HG02870 (cell line): Measurements from ENCODE around the gene ILKAP.
"Not testable (repeated sequence)": the region's sequence is repeated elsewhere in the genome, so short reads cannot be mapped to it uniquely, and the experiment has no call there.

Experiments used
- ATAC-seq: cut with Tn5 transposase; IDR thresholded peaks from one replicate; pipeline ENCODE4 v1.9.1; 2021; ENCODE audit warnings: mild to moderate bottlenecking, moderate library complexity; ENCODE audit not compliant: unreplicated experiment

The ILKAP gene

DNA sequence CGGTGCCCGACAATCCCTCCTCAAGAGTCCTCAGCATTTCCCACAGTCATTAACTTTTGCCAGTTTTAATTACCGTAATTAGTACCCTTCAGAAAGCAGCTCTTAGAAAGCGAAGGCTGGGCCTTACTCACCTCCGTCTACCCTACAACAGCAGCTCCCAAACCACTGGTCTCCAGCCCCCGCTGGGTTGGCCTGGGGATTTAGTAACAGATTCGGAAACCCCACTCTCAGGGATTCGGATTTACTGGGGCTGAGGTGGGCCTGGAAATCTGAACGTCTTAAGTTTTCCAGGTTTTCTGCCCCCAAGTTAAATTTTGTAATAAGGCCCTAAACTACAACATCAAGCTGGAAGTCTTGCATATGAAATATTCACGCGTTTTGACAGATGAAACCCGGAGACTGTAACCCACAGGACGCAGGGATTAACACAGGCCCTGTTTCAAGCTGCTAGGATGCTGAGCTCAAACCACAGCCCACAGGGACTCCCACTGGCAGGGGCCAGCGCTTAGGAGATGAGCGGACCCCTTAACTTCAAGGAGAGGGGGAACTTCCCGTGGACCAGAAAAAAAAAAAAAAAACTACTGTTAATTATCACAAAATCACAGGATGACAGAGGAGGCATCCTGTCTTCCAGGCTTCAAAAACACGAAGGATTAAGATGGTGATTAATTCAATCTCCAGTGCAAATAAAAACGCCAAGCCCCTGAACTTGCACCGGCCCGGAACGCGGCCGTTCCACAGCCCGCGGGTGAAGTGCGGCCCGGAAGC, 985 bp downstream of the ILKAP start:
- ATAC-seq, result no peak

- no peak for ATAC-seq
Measured at GRCh38 chr2:238190445-238190844, 13.1 kb downstream of the ILKAP start.

GRCh38 chr2:238187618-238188548, 15.6 kb downstream of the ILKAP start:
- no peak for ATAC-seq

- no peak for ATAC-seq
Measured at GRCh38 chr2:238183821-238184220, 19.7 kb downstream of the ILKAP start.

DNA sequence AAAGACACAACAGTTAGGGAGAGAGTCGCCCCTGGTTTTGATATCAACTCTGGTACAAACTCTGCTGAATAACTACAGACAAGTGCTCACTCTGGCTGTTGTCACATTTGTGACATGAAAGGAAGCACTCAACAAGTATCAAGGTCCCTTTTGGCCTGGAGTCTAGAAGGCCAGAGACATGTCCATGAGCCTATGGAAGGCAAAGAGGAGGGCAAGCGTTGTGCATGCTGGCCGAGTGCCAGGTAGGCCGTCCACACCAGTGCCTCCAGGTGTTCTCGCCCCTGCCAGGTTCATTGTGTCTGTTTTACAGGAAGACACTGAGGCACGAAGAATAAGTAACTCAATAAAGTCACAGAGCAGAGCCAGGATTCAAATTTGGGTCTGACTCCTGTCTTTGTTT, 21.1 kb downstream of the ILKAP start:
- no peak for ATAC-seq

DNA sequence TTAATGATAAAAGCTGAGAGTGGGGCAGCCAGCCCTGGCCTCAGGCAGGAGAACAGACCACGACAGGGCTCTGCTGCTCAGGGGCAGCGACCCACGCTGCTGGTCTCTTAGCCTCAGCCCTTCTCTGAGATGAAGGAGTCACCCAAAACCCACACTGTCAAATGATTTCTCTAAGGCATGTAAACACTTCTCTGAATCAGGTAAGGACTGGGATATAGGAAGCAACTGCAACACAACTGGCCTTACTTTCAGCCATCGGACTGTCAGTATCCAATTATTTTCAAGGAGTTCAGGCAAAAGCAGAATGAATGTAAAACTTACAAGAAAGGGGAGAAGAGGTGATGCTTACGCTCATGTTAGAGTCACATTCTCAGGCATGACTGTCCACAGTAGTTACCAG, 22.9 kb downstream of the ILKAP start:
- ATAC-seq, result no peak

DNA sequence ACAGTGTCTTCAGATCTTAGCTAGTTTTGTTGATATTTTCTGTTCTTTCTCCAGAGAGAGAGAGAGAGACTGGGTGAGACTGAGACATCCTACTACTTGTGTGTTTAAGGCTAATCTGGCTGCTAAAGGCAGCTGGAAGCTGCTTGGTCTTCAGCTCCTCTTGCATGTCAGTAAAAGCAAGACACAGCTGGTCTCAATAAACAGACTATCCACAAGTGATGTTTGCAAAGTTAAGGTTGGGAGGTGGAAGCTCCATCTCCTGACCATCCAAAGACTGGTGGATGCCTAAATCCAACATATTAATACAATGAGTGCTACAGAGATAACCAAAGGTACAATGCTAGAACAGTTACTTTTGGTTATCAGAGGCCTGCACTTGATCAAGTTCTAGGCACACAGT, 26.9 kb downstream of the ILKAP start:
- ATAC-seq, result no peak

- ATAC-seq, result no peak
Measured at GRCh38 chr2:238174701-238175100, 28.8 kb downstream of the ILKAP start.

- no peak for ATAC-seq
Measured at GRCh38 chr2:238174291-238174690, 29.2 kb downstream of the ILKAP start.

- ATAC-seq, result no peak
Measured at GRCh38 chr2:238173692-238174091, 29.8 kb downstream of the ILKAP start.

DNA sequence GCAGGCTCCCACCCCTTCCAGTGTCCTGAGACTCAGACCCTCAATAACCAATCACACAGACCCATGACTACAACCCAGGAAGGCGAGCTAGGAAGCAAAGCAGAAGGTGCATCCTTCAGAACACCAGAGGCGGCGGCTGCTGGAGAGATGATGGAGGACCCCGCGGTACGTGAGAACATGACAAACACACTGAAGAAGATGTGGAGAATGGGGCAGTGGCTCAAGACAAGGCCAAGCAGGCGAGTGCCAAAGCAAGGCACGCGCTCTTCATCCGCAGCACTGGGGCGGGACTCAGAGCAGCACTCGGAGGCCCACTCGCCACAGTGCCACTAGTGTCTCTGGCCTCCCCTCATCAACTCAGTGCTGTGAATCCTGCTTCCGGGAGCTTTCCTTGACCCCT, 31.1 kb downstream of the ILKAP start:
- no peak for ATAC-seq

DNA sequence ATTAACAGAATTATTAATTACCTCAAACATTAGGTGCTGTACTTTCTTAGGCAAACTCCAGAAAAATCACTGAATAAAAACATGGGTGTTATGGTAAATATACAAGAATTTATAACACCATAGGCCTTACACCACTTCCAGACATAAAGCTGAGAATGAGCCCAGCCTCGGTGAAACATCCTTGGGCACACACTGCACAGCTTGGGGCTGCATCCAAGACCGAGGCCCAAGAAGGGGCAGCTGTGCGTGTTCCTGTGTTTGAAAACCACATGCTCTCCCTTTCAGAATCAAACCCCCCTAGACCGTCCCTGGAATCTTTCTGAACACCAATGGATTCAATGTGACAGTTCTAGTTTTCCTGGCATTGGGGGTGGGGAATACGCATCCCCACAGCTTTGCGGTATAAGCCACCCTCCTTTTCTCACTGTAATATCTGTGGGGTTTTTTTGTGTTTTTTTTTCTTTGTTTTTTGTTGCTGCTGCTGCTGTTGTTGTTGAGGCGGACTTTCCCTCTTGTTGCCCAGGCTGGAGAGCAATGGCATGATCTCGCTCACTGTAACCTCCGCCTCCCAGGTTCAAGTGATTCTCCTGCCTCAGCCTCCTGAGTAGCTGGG, 31.8 kb downstream of the ILKAP start:
- ATAC-seq, result no peak

GRCh38 chr2:238171072-238171431, 32.4 kb downstream of the ILKAP start:
- not testable (repeated sequence) for ATAC-seq

- no peak for ATAC-seq
Measured at GRCh38 chr2:238170386-238171071, 33.0 kb downstream of the ILKAP start.

- no peak for ATAC-seq
Measured at GRCh38 chr2:238169708-238170251, 33.7 kb downstream of the ILKAP start.

DNA sequence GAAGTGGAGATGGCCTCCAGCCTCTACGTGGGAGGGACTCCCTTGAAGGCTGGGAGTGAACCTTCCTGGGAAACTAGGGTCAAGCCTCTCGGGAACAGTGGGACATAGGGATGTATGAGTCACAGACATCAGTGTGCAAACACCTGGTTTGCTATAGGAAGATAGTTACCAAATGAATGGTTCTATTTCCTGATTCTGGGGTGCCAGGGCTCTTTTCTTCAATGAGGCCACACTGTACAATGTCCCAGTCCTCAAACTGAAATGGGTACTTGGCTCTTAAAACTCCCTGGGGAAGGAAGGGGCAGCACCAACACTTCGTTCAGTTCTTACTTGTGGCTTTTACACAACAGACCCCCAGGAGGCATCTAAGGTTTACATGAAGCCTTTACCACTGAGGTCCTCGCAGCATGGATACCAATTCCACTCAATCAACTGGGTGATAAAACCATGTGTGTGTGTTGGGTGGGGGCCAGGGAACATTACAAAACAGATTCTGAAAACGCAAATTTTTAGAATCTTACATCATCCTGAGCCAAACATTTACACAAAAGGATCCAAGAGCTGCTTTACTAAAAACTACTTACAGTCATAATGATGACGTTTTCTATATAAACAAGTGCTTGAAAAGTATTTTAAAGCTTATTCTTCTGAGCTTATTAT, 34.3 kb downstream of the ILKAP start:
- ATAC-seq, result no peak

- no peak for ATAC-seq
Measured at GRCh38 chr2:238168196-238169047, 35.1 kb downstream of the ILKAP start.

GRCh38 chr2:238167761-238168160, 35.7 kb downstream of the ILKAP start:
- ATAC-seq, result no peak

DNA sequence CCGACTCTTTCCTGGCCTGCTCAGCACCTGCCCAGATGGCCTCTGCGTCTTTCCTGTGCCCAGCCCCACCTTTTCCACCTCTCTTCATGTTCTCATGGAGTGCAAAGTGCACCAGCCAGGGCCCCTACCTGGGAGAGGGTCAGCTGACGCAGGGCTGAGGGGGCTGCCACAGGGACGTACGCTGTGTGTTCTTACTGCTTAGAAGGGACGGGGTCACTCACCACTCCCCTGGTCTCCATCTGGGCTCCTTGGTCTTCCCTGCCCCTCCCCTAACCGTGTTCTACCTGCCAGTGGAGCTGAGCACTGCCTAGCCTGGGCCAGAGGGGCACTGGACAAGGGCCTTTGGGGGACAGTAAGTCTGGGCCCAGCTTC, 36.2 kb downstream of the ILKAP start:
- no peak for ATAC-seq
